A549 (cell line): Measurements from ENCODE around the gene FOSL2. TPM values are rescaled to one million over a fixed set of nuclear protein-coding genes. Genes with fewer than 3 reads are reported as not detected.

ENCODE experiments used
- ATAC-seq, 2 experiments: fragments of 200-7000 bp in 1 of 2; fragments of >200 bp in 1 of 2; cut with Nextera tagmentation in 1 of 2; cut with Tn5 transposase in 1 of 2; 3 replicates each; pipeline versions ENCODE4 v1.8.0 to v1.9.1; 2018 to 2020; ENCODE audit warnings: mild to moderate bottlenecking in 1 of 2, moderate library complexity in 1 of 2
- CTCF ChIA-PET: fragments of 300-600 bp; sonication (Branson Sonifier 250); formaldehyde crosslinking; extraction: SDS; loops from one replicate; lab custom pipeline; 2021; ENCODE audit warnings: antibody characterized with exemption, inconsistent platforms; lab: Yijun Ruan, JAX
- POLR2A ChIA-PET: fragments of 350-600 bp; formaldehyde crosslinking; extraction: SDS; loops from one replicate; lab custom pipeline; 2021; ENCODE audit warnings: antibody characterized with exemption, inconsistent platforms; lab: Yijun Ruan, JAX
- DNase-seq, 2 experiments: peaks; one replicate each; pipeline versions ENCODE4 v3.0.0 to v3.0.0-alpha.2; 2011 to 2016; ENCODE audit warnings: low read depth in 1 of 2, low spot score in 1 of 2
- FAIRE-seq: peaks from 2 replicates; lab custom pipeline; 2011; peaks lifted over from hg19 to GRCh38; lab: Jason Lieb, UNC
- H3K27ac ChIP-seq, 2 experiments: fragments of >200 bp; sonication (Bioruptor Twin); formaldehyde crosslinking; 3 replicates each; pipeline ENCODE4 v1.5.1; 2016 to 2017
- H3K4me1 ChIP-seq: fragments of >200 bp; sonication (Bioruptor Twin); formaldehyde crosslinking; 3 replicates; pipeline ENCODE4 v1.6.1; 2016
- H3K4me2 ChIP-seq: fragments of >200 bp; sonication (Bioruptor Twin); formaldehyde crosslinking; 3 replicates; pipeline ENCODE4 v1.6.1; 2016
- H3K4me3 ChIP-seq: fragments of >200 bp; sonication (Bioruptor Twin); formaldehyde crosslinking; 3 replicates; pipeline ENCODE4 v1.5.1; 2016
- H3K9me3 ChIP-seq: fragments of >200 bp; sonication (Bioruptor Twin); formaldehyde crosslinking; 3 replicates; pipeline ENCODE4 v1.6.1; 2016
- CBX2 ChIP-seq: fragments of 200-600 bp; sonication (generic); IDR thresholded peaks from 2 replicates; pipeline ENCODE4 v1.6.1; 2016; ENCODE audit warnings: low read depth, mild to moderate bottlenecking, borderline replicate concordance
- EHF ChIP-seq: fragments of 250-450 bp; sonication (Bioruptor Pico); IDR thresholded peaks from 2 replicates; pipeline ENCODE4 v1.5.0; 2020; ENCODE audit warnings: mild to moderate bottlenecking
- EHMT2 ChIP-seq: fragments of 200-600 bp; sonication (generic); IDR thresholded peaks from 2 replicates; pipeline ENCODE4 v1.6.1; 2016; ENCODE audit warnings: antibody characterized with exemption, low read depth, mild to moderate bottlenecking, moderate library complexity
- EP300 ChIP-seq, 2 experiments: fragments of >200 bp; sonication (Bioruptor Twin); formaldehyde crosslinking; IDR thresholded peaks; 2 replicates in 1 of 2; 3 replicates in 1 of 2; pipeline ENCODE4 v1.6.1; 2016 to 2017
- GATA3 ChIP-seq: IDR thresholded peaks from 2 replicates; pipeline ENCODE4 v1.6.1; 2012; ENCODE audit warnings: borderline replicate concordance
- HDAC2 ChIP-seq: fragments of 200-600 bp; sonication (generic); IDR thresholded peaks from 2 replicates; pipeline ENCODE4 v1.6.1; 2016
- HEYL ChIP-seq: fragments of 250-450 bp; sonication (Bioruptor Pico); IDR thresholded peaks from 2 replicates; pipeline ENCODE4 v1.8.0; 2021; ENCODE audit warnings: mild to moderate bottlenecking, moderate library complexity
- HOXA7 ChIP-seq: fragments of 250-450 bp; sonication (Bioruptor Pico); IDR thresholded peaks from 2 replicates; pipeline ENCODE4 v1.5.0; 2020; ENCODE audit warnings: mild to moderate bottlenecking, moderate library complexity
- JUN ChIP-seq, 2 experiments: fragments of >200 bp; sonication (Bioruptor Twin); formaldehyde crosslinking; IDR thresholded peaks; 2 replicates in 1 of 2; 3 replicates in 1 of 2; pipeline ENCODE4 v1.6.1; 2016 to 2017
- KDM1A ChIP-seq: fragments of 200-600 bp; sonication (generic); IDR thresholded peaks from 2 replicates; pipeline ENCODE4 v1.6.1; 2016; ENCODE audit warnings: low read depth, mild to moderate bottlenecking
- MAZ ChIP-seq: fragments of 150-350 bp; IDR thresholded peaks from 2 replicates; pipeline ENCODE4 v1.6.1; 2014; ENCODE audit warnings: antibody characterized with exemption, low read depth, low read length, borderline replicate concordance
- NPAS2 ChIP-seq: fragments of 250-450 bp; sonication (Bioruptor Pico); IDR thresholded peaks from 2 replicates; pipeline ENCODE4 v1.8.0; 2022; ENCODE audit warnings: mild to moderate bottlenecking, moderate library complexity, borderline replicate concordance
- NR3C1 ChIP-seq: fragments of >200 bp; sonication (Bioruptor Twin); formaldehyde crosslinking; IDR thresholded peaks from 3 replicates; pipeline ENCODE4 v1.6.1; 2017
- RAD21 ChIP-seq, 2 experiments: fragments of >200 bp in 1 of 2; sonication (Bioruptor Twin) in 1 of 2; formaldehyde crosslinking in 1 of 2; IDR thresholded peaks in 1 of 2; conservative IDR thresholded peaks in 1 of 2; 2 replicates in 1 of 2; 3 replicates in 1 of 2; pipeline ENCODE4 v1.6.1; 2012 to 2018; ENCODE audit warnings: inconsistent platforms in 1 of 2
- RNF2 ChIP-seq: fragments of 200-600 bp; sonication (generic); IDR thresholded peaks from 2 replicates; pipeline ENCODE4 v1.6.1; 2016; ENCODE audit warnings: low read depth, mild to moderate bottlenecking, antibody characterized with exemption, moderate library complexity, borderline replicate concordance
- TP53 ChIP-seq: fragments of 250-450 bp; sonication (Bioruptor Pico); IDR thresholded peaks from 2 replicates; pipeline ENCODE4 v1.5.0; 2021; ENCODE audit warnings: mild to moderate bottlenecking, moderate library complexity
- ZC3H11A ChIP-seq: fragments of 450-650 bp; IDR thresholded peaks from 2 replicates; pipeline ENCODE4 v1.6.1; 2014; ENCODE audit warnings: antibody characterized with exemption, mild to moderate bottlenecking
- ZSCAN20 ChIP-seq: fragments of 250-450 bp; sonication (Bioruptor Pico); IDR thresholded peaks from 2 replicates; pipeline ENCODE4 v1.8.0; 2022; ENCODE audit warnings: mild to moderate bottlenecking, moderate library complexity
- WGBS: methylation state at CpG from one replicate; pipeline ENCODE4 v1.1.6; 2017; ENCODE audit errors: missing lambda C conversion rate; 5-methylcytosine and 5-hydroxymethylcytosine counted together
- polyA plus RNA-seq, 4 experiments: library from polyadenylated mRNA; depleted of rRNA in 3 of 4; stranded (reverse); fragments of >200 nt; fragmentation: RNase III in 1 of 4; extraction: RNeasy Plus Mini Kit Qiagen cat#74134 plus additional on column Dnase treatment in 1 of 4; gene quantifications; 2 replicates in 3 of 4; 3 replicates in 1 of 4; pipeline ENCODE4 v1.2.3, GENCODE V29; 2011 to 2017
- TF ChIP-seq, protein P1 (sequence below): fragments of 150-350 bp; IDR thresholded peaks from 2 replicates; pipeline ENCODE4 v1.6.1; 2014; ENCODE audit warnings: low read depth, mild to moderate bottlenecking, low read length
- TF ChIP-seq, protein P2 (sequence below): fragments of >200 bp; sonication (Bioruptor Twin); formaldehyde crosslinking; IDR thresholded peaks from 3 replicates; pipeline ENCODE4 v1.6.1; 2016
- TF ChIP-seq, protein P3 (sequence below): fragments of 250-450 bp; sonication (Bioruptor Pico); IDR thresholded peaks from 2 replicates; pipeline ENCODE4 v1.5.0; 2021; ENCODE audit warnings: mild to moderate bottlenecking, moderate library complexity, borderline replicate concordance
- TF ChIP-seq, protein P4 (sequence below): IDR thresholded peaks from 2 replicates; pipeline ENCODE4 v1.6.1; 2012

The FOSL2 gene
- polyA plus RNA-seq, 2 of the 4 experiments (the other 2 are of a cell fraction), result 45.7 to 73.4 TPM

- DNase-seq, result no peak
- ATAC-seq, result no peak
- Histone ChIP-seq H3K9me3 (0 out of 3 replicates have a peak, but pooled peaks cover 2% of the 10 kb centered on the region), H3K27ac (peak overlapping the region; percentile 70 to 87), H3K4me1 (peaks cover 72% of the 10 kb centered on the region), H3K4me3 (no peak overlapping the region), H3K4me2 (peak overlapping the region; percentile 65)
- ChIA-PET POLR2A (interaction anchor here (0.6 kb wide), 1 partner anchor 728 kb away, joined by 4 read pairs; no protein-coding TSS in a partner anchor), CTCF (interaction anchor here (0.7 to 2.8 kb wide), 12 partner anchors 9 to 764 kb away, joined by 3 to 13 read pairs (median 5); no protein-coding TSS in a partner anchor)
- no peak for TF ChIP-seq EP300 (IDR thresholded peaks at IDR 0.05)
- TF ChIP-seq, protein P1, sequence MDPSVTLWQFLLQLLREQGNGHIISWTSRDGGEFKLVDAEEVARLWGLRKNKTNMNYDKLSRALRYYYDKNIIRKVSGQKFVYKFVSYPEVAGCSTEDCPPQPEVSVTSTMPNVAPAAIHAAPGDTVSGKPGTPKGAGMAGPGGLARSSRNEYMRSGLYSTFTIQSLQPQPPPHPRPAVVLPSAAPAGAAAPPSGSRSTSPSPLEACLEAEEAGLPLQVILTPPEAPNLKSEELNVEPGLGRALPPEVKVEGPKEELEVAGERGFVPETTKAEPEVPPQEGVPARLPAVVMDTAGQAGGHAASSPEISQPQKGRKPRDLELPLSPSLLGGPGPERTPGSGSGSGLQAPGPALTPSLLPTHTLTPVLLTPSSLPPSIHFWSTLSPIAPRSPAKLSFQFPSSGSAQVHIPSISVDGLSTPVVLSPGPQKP, result no peak
- TF ChIP-seq HDAC2, result no peak
- TF ChIP-seq HEYL (CRISPR knock-in tag), result no peak
- TF ChIP-seq EHMT2, result no peak
- TF ChIP-seq RNF2, result no peak
- no peak for FAIRE-seq
These were observed 53.9 kb downstream of the FOSL2 start for GRCh38 chr2:28446531-28446930.

DNA sequence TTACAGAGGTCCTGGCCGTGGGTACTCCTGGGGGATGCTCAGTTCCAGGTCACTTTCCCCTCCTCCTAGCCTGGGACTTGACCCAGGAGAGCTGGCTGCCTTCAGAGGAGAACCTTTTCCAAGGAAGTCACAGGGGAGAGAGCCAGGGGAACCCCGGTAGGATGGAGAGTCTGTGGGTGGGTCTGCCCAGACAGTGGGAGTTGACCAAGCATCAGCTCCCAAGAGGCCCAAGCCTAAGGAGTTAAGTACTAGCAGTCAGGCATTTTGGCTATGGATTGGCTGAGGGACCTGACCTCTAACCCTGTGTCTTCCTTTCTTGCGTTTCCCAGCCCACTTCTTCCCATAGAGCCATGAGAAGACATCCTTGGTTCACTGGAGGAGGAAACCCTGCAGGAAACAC, 54.4 kb downstream of the FOSL2 start:
- DNase-seq, result no peak
- H3K4me1 ChIP-seq, result peaks cover 71% of the 10 kb centered on the region
- no peak for FAIRE-seq
- ChIA-PET CTCF (interaction anchor here (0.7 to 2.9 kb wide), 10 partner anchors 9 to 765 kb away, joined by 3 to 13 read pairs (median 6); no protein-coding TSS in a partner anchor), POLR2A (no interaction called here)
- no peak overlapping the region; the same call in 2 of the 3 replicates for H3K4me2 ChIP-seq
- TF ChIP-seq EHF (no peak), EHMT2 (no peak), ZC3H11A (no peak), MAZ (no peak), TP53 (CRISPR knock-in tag) (no peak), CBX2 (no peak), JUN (IDR thresholded peaks at IDR 0.05) (no peak), KDM1A (no peak), NR3C1 (no peak), GATA3 (no peak), ZSCAN20 (no peak), RAD21 (conservative IDR thresholded peaks at IDR 0.05 in 1 of 2, IDR thresholded peaks at IDR 0.05 in 1 of 2) (no peak), NPAS2 (CRISPR knock-in tag) (no peak), HOXA7 (no peak)
- TF ChIP-seq, protein P2, sequence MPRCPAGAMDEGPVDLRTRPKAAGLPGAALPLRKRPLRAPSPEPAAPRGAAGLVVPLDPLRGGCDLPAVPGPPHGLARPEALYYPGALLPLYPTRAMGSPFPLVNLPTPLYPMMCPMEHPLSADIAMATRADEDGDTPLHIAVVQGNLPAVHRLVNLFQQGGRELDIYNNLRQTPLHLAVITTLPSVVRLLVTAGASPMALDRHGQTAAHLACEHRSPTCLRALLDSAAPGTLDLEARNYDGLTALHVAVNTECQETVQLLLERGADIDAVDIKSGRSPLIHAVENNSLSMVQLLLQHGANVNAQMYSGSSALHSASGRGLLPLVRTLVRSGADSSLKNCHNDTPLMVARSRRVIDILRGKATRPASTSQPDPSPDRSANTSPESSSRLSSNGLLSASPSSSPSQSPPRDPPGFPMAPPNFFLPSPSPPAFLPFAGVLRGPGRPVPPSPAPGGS, result no peak
- TF ChIP-seq, protein P3, sequence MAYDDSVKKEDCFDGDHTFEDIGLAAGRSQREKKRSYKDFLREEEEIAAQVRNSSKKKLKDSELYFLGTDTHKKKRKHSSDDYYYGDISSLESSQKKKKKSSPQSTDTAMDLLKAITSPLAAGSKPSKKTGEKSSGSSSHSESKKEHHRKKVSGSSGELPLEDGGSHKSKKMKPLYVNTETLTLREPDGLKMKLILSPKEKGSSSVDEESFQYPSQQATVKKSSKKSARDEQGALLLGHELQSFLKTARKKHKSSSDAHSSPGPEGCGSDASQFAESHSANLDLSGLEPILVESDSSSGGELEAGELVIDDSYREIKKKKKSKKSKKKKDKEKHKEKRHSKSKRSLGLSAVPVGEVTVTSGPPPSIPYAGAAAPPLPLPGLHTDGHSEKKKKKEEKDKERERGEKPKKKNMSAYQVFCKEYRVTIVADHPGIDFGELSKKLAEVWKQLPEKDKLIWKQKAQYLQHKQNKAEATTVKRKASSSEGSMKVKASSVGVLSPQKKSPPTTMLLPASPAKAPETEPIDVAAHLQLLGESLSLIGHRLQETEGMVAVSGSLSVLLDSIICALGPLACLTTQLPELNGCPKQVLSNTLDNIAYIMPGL (CRISPR knock-in tag), result no peak
- TF ChIP-seq, protein P4, sequence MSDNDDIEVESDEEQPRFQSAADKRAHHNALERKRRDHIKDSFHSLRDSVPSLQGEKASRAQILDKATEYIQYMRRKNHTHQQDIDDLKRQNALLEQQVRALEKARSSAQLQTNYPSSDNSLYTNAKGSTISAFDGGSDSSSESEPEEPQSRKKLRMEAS, result no peak
- peak overlapping the region; percentile 70 to 87 for H3K27ac ChIP-seq
- H3K4me3 ChIP-seq, result no peak overlapping the region
- H3K9me3 ChIP-seq, result 0 out of 3 replicates have a peak, but pooled peaks cover 2% of the 10 kb centered on the region
- no peak for ATAC-seq
- WGBS, result 93% methylated on average over 3 of the region's 3 CpGs
